ENCODE results near the gene CFAP206.

Gene CFAP206

DNA sequence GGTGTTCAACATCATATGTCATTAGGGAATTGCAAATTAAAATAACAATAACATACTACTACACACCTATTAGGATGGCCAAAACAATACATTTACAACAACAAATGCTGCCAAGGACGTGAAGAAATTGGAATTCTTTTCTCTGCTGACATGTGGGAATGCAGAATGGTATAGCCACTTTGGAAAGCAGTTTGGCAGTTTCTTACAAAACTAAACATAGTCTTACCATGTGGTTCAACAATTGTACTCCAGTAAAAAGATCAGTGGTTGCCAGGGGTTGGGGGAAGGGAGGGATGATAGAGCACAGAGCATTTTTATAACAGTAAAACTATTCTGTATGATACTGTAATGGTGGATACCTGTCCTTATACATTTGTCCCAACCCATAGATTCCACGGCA, 12.3 kb upstream of the CFAP206 start:
- DNase-seq (ENCODE audit: insufficient read length, low spot score) (no peak), FAIRE-seq (no peak)
- TF ChIP-seq, protein P1, sequence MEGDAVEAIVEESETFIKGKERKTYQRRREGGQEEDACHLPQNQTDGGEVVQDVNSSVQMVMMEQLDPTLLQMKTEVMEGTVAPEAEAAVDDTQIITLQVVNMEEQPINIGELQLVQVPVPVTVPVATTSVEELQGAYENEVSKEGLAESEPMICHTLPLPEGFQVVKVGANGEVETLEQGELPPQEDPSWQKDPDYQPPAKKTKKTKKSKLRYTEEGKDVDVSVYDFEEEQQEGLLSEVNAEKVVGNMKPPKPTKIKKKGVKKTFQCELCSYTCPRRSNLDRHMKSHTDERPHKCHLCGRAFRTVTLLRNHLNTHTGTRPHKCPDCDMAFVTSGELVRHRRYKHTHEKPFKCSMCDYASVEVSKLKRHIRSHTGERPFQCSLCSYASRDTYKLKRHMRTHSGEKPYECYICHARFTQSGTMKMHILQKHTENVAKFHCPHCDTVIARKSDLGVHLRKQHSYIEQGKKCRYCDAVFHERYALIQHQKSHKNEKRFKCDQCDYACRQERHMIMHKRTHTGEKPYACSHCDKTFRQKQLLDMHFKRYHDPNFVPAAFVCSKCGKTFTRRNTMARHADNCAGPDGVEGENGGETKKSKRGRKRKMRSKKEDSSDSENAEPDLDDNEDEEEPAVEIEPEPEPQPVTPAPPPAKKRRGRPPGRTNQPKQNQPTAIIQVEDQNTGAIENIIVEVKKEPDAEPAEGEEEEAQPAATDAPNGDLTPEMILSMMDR (IDR thresholded peaks at IDR 0.05; ENCODE audit: insufficient read depth, missing control alignments), result no peak

- TF ChIP-seq, protein P1 (IDR thresholded peaks at IDR 0.05; ENCODE audit: insufficient read depth, missing control alignments), result no peak
- FAIRE-seq (no peak), DNase-seq (ENCODE audit: insufficient read length, low spot score) (no peak)
Observed at GRCh38 chr6:87396595-87397392, 11.0 kb upstream of the CFAP206 start.

GRCh38 chr6:87397656-87398055, 10.1 kb upstream of the CFAP206 start:
- TF ChIP-seq, protein P1 (IDR thresholded peaks at IDR 0.05; ENCODE audit: insufficient read depth, missing control alignments), result no peak
- DNase-seq (ENCODE audit: insufficient read length, low spot score) (no peak), FAIRE-seq (no peak)

- FAIRE-seq (no peak), DNase-seq (ENCODE audit: insufficient read length, low spot score) (no peak)
- TF ChIP-seq, protein P1 (IDR thresholded peaks at IDR 0.05; ENCODE audit: insufficient read depth, missing control alignments), result no peak
Observed at GRCh38 chr6:87401832-87402231, 5.9 kb upstream of the CFAP206 start.

- TF ChIP-seq, protein P1 (IDR thresholded peaks at IDR 0.05; ENCODE audit: insufficient read depth, missing control alignments), result no peak
- FAIRE-seq (no peak), DNase-seq (ENCODE audit: insufficient read length, low spot score) (no peak)
Observed at GRCh38 chr6:87407561-87407900, 241 bp upstream of the CFAP206 start.

DNA sequence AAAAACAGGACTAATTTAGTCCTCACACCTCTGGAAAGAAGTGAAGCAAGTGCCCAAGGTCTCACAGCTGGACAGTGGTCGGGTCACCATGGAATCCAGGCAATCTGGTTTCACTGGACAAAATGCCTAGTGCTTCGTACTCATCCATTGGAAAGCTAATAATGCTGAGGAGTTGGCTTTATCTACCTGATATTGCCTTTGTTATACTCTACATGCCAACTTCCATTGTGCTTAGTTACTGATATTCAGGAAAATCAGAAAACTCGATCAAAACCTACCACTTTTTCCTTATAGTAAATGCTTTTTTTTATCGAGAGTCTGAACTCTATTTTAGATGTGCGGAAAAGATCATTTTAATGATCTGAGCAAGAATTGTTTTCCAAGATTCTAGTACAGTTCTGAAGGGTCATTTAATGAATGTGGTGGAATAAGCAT, 966 bp downstream of the CFAP206 start:
- FAIRE-seq (peak; percentile 74), DNase-seq (ENCODE audit: insufficient read length, low spot score) (no peak)
- TF ChIP-seq, protein P1 (IDR thresholded peaks at IDR 0.05; ENCODE audit: insufficient read depth, missing control alignments), result no peak

DNA sequence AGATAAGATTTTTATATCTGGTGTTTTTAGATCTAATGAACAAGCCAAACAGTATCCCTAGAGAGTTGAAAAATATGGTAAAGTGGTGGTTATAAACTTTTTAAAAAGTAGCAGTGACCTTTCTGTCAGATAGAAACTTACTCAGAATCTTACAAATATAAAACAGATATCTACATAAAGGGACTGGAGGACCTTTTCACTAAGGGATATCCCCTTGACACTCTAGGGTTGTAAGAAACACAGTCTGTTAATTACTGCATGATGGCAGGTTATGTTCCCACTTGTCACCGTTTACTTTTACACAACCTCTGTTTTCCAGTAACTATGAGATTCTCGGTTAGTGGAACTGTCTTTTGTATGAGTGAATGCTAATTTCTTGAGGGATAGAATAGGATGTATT, 11.5 kb downstream of the CFAP206 start:
- FAIRE-seq (no peak), DNase-seq (ENCODE audit: insufficient read length, low spot score) (no peak)
- TF ChIP-seq, protein P1 (IDR thresholded peaks at IDR 0.05; ENCODE audit: insufficient read depth, missing control alignments), result no peak

All from D721Med (cell line).